AG04450 (cell line): Measurements from ENCODE around the gene ZBTB7C. TPM values are rescaled to one million over a fixed set of nuclear protein-coding genes. Genes with fewer than 3 reads are reported as not detected.

ENCODE experiments used
- CTCF ChIA-PET: fragments of 300-600, 350-600 bp; formaldehyde crosslinking; extraction: SDS; loops from one replicate; lab custom pipeline; 2022; ENCODE audit warnings: antibody characterized with exemption, inconsistent platforms; lab: Charles Lee
- POLR2A ChIA-PET: fragments of 350-600 bp; formaldehyde crosslinking; extraction: SDS; loops from one replicate; lab custom pipeline; 2021; ENCODE audit warnings: antibody characterized with exemption, inconsistent platforms; lab: Yijun Ruan, JAX
- DNase-seq: peaks from one replicate; pipeline ENCODE4 v3.0.0-alpha.2; 2011; ENCODE audit warnings: low read depth, low spot score
- H3K27ac ChIP-seq: one replicate; pipeline ENCODE4 v1.5.1; 2012; ENCODE audit warnings: low read depth, low read length, control low read depth
- H3K27me3 ChIP-seq: one replicate; pipeline ENCODE4 v1.6.0; 2012; ENCODE audit warnings: low read length; ENCODE audit not compliant: control insufficient read depth, insufficient read depth
- H3K4me3 ChIP-seq: 2 replicates; pipeline ENCODE4 v1.5.1; 2011; ENCODE audit warnings: mild to moderate bottlenecking, low read depth, low read length, control low read depth
- H3K9me3 ChIP-seq: 2 replicates; pipeline ENCODE4 v1.5.1; 2012; ENCODE audit warnings: low read length; ENCODE audit not compliant: control insufficient read depth, insufficient read depth
- CTCF ChIP-seq: IDR thresholded peaks from 2 replicates; pipeline ENCODE4 v1.5.1; 2011; ENCODE audit warnings: low read depth, low read length, control low read depth, inconsistent platforms
- polyA plus RNA-seq: library from polyadenylated mRNA; depleted of rRNA; stranded (reverse); fragments of >200 nt; gene quantifications from 2 replicates; pipeline ENCODE4 v1.2.3, GENCODE V29; 2011

ZBTB7C gene
- polyA plus RNA-seq, 1 experiment, result not detected

DNA sequence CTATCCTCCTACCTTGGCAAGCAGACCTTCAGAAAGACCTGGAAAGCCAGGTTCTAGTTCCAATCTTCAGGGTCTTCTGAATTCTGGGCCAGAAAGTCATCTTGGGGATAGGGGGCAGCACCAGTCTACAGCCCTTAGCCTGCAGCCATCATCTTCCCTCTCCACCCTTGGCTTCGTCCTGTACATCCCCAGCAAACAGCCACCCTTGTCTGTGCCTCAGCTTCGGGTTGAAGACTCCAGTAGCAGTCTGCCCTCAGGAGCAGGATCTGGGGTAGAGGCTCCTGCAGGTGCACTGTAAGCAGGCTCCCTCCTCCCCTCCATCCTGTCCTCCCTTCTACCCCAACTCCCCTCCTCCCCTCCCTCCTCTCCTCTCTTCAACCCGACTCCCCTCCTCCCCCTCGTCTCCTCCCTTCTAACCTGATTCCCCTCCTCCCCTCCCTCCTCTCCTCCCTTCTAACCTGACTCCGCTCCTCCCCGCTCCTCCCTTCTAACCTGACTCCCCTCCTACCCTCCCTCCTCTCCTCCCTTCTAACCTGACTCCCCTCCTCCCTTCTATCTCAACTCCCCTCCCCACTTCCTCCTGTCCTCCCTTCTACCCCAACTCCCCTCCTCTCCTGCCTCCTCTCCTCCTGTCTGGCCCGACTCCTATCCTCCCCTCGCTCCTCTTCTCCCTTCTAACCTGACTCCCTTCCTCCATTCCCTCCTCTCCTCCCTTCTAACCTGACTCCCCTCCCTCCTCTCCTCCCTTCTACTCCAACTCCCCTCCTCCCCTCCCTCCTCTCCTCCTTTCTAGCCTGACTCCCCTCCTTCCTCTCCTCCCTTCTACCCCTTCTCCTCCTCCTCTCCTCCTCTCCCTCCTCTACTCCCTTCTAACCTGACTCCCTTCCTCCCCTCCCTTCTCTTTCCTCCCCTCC is 388.6 kb downstream of the ZBTB7C start:
- H3K27me3 ChIP-seq, result peaks cover 4% of the 10 kb centered on the region
- DNase-seq, result no peak
- H3K9me3 ChIP-seq, result no peaks in the 10 kb centered on the region
- ChIA-PET CTCF (interaction anchor here (0.7 to 1.0 kb wide), 2 partner anchors 248 to 908 kb away, joined by 3 read pairs; no protein-coding TSS in a partner anchor), POLR2A (no interaction called here)
- H3K4me3 ChIP-seq, result no peak overlapping the region
- H3K27ac ChIP-seq, result no peak overlapping the region
- no peak for TF ChIP-seq CTCF

DNA sequence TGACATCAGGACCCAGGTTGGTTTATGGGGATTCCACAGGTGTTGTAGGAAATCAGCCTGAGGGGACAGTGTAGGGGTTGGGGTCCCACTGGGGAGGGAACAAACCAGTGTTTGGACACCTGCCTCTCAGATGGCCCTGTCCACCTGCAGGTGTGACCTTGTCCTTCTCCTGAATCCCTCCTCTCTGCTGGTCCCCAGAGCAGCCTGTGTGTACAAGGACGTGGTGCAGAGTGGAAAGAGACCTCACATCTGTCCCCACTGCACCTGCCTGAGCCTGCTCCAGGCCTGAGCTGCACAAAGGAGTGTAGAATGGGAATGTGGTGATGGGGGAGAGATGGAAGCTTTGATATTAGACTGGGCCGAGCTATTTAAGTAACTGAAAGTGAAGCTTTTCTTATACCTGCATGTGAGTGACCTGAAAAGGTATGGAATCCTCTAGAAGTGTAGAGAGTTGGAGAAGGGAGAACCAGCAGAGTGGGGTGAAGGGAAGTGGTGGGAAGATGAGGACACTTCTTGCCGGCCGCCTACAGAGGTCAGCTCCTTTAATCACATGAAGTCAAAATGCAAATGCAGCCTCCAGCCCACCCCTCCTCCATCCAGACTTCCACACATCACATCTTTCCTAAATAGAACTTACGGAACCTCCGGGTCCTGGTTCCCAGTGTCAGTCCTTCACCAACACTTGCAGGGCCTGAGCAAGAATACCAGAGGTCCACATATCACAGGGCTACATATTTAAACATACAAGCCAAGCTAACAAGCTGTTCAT is 389.4 kb downstream of the ZBTB7C start:
- no peak for TF ChIP-seq CTCF
- Histone ChIP-seq H3K4me3 (no peak overlapping the region), H3K27me3 (peaks cover 4% of the 10 kb centered on the region), H3K9me3 (no peaks in the 10 kb centered on the region), H3K27ac (no peak overlapping the region)
- POLR2A ChIA-PET, result no interaction called here
- DNase-seq, result no peak
- CTCF ChIA-PET, result interaction anchor here (1.0 kb wide), 1 partner anchor 247 kb away, joined by 3 read pairs; no protein-coding TSS in a partner anchor

DNA sequence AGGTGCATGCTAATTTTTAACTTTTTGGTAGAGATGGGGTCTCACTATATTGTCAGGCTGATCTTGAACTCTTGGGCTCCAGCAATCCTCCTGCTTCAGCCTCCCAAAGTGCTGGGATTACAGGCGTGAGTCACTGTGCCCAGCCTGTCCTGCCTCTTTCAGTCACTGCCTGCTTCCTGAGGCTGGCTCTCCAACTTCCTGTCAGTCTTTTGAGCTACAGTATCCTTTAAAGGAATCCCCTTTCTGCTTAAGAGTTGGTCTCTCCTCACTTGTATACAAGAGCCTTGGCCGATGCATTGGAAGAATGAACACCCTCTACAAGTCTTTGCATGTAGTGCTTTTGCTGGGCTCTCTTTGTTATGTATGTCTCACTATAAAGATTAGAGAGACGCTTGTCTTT is 390.3 kb downstream of the ZBTB7C start:
- TF ChIP-seq CTCF, result no peak
- CTCF ChIA-PET, result no interaction called here
- H3K4me3 ChIP-seq, result no peak overlapping the region
- DNase-seq, result no peak
- H3K9me3 ChIP-seq, result no peaks in the 10 kb centered on the region
- peaks cover 4% of the 10 kb centered on the region for H3K27me3 ChIP-seq
- no peak overlapping the region for H3K27ac ChIP-seq
- POLR2A ChIA-PET, result no interaction called here

GRCh38 chr18:48017635-48018034 is 391.5 kb downstream of the ZBTB7C start:
- POLR2A ChIA-PET, result no interaction called here
- DNase-seq, result no peak
- CTCF ChIA-PET, result interaction anchor here (1.5 to 2.0 kb wide), 2 partner anchors 10 to 269 kb away, joined by 3 to 8 read pairs; no protein-coding TSS in a partner anchor

More at GRCh38 chr18:48017635-48018034, 391.5 kb downstream of the ZBTB7C start:
- Histone ChIP-seq H3K27me3 (peaks cover 4% of the 10 kb centered on the region), H3K4me3 (no peak overlapping the region), H3K27ac (no peak overlapping the region), H3K9me3 (no peaks in the 10 kb centered on the region)
- no peak for TF ChIP-seq CTCF
